HG03139 (cell line): ENCODE results near the gene PRR14.
A peak's percentile ranks its signal among the peaks of the same experiment; 100 is the strongest.
"Not testable (repeated sequence)": the region's sequence is repeated elsewhere in the genome, so short reads cannot be mapped to it uniquely, and the experiment has no call there.

Experiments
- ATAC-seq: cut with Tn5 transposase; IDR thresholded peaks from one replicate; pipeline ENCODE4 v1.9.1; 2021; ENCODE audit not compliant: unreplicated experiment

The PRR14 gene

DNA sequence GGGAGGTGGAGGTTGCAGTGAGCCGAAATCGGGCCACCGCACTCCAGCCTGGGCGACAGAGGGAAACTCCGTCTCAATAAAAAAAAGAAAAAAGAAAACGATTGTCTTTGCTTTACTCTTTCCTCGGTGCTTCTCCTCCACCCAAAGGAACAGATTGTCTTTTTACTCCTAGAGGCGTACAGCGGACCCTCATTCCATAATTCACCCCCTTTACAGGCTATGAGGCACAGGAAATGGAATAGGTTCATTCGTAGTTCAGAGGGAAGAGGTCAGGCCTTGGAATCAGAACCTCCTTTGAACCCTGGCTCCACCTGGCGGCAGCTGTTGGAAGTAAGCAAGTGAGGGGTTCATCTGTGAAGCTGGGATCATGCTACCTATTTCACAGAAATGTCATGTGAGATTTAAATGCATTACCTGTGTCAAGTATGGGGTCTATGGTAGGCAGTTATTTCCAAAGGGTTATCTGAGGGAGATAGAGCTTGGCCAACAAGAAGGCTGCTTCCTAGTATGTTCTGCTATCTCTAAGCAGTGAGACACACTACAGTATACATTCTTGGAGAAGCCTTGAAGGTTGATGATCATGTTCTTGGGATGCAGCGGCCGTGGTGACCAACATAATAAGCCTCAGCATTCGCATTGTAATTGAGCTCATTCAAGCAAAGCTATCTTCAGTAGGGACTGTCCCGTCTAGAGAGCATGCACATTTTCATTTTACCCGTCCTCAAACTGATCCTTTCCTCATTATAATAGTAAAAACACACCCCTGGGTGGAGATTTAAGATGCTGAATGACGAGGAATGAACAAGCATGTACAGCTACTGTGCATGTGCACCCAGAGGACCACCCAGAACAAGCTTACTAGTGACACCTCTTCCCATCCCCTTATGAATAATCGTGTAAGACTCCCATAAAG, 21.9 kb upstream of the PRR14 start:
- no peak for ATAC-seq

GRCh38 chr16:30632454-30632853, 18.3 kb upstream of the PRR14 start:
- not testable (repeated sequence) for ATAC-seq

- ATAC-seq = no peak
Measured at GRCh38 chr16:30633526-30633925, 17.2 kb upstream of the PRR14 start.

DNA sequence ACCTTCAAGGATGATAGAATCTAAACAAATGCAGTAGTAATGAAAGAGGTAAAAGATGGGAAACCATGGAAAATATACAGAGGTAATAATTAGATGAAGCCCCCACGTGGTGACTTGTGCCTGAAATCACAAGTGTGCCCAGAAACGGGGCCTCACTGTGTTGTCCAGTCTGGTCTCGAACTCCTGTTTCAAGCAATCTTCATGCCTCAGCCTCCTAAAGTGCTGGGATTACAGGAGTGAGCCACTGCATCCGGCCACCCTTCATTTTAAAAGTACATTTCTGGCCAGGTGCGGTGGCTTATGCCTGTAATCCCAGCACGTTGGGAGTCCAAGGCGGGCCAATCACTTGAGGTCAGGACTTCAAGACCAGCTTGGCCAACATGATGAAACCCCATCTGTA, 14.2 kb upstream of the PRR14 start:
- ATAC-seq = no peak

DNA sequence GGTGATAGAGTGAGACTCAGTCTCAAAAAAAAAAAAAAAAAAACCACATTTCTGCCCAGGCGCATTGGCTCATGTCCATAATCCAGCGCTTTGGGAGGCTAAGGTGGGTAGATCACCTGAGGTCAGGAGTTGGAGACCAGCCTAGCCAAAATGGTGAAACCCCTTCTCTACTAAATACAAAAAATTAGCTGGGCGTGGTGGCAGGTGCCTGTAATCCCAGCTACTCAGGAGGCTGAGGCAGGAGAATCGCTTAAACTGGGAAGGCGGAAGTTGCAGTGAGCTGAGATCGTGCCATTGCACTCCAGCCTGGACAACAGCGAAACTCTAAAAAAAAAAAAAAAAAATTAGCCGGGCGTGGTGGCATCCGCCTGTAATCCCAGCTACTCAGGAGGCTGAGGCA, 13.6 kb upstream of the PRR14 start:
- not testable (repeated sequence) for ATAC-seq

DNA sequence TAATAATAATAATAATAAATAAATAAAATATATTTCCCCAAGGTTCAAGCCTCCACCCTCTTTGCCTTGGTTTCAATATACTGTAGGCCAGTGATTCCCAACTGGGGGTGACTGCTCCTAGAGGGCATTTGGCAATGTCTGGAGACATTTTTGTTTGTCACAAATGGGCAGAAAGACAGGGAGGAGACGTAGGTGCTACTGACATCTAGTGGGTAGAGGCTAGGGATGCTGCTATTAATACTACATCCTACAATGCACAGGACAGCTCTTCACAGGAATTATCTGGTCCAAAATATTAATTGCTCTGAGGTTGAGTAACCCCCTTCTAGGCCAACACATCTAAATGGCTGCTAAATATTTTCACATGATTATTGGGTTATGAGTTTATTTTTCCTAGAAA, 12.8 kb upstream of the PRR14 start:
- no peak for ATAC-seq

DNA sequence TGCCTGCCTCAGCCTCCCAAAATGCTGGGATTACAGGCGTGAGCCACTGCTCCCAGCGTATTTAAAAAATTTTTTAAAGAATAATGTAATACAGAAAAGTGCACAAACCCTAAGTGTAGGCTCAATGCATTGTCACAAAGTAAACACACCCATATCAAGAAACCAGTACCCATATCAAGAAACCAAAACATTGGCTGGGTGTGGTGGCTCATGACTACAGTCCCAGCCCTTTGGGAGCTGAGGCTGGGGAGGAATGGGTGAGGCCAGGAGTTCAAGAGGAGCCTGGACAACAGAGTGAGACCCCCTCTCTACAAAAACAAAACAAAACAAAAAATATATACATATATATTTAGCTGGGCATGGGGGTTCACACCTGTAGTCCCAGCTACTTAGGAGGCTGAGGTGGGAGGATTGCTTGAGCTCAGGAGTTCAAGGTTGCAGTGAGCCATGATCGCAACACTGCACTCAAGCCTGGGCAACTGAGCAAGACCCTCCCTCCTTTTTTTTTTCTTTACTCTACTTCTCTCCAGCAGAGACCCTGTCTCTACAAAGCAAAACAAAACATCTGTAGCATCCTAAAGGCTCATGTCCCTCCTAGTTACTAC, 9.3 kb upstream of the PRR14 start:
- ATAC-seq = no peak

GRCh38 chr16:30644334-30644830, 6.4 kb upstream of the PRR14 start:
- ATAC-seq = no peak

DNA sequence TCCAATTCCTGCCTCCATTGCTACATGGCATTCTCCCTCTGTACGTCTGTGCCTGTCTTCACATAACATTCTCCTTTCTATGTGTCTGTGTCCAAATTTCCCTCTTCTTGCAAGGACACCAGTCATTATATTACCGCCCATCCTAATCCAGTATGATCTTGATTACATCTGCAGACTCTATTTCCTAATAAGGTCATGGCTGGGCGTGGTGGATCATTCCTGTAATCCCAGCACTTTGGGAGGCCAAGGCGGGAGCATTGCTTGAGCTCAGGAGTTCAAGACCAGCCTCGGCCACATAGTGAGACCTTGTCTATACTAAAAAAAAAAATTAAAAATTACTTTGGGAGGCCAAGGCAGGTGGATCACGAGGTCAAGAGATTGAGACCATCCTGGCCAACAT, 5.0 kb upstream of the PRR14 start:
- ATAC-seq = no peak

DNA sequence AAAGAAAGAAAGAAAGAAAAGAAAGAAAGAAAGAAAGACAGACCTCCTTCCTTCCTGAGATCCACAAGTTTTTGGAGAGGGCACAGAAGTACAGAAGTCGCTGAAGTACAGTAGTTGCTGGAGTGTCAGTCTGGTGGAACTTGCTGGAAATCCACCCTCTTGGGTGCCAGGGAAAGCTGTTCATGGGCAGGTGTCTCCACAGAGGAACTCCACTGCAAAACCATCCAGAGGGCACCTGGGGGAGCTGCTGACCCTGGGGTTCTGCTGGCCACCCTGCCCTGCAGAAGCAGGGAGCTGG, 3.5 kb upstream of the PRR14 start:
- ATAC-seq = no peak

- no peak for ATAC-seq
Measured at GRCh38 chr16:30649725-30650368, 913 bp upstream of the PRR14 start.

GRCh38 chr16:30651124-30652004, 604 bp downstream of the PRR14 start:
- peak; percentile 42 for ATAC-seq

DNA sequence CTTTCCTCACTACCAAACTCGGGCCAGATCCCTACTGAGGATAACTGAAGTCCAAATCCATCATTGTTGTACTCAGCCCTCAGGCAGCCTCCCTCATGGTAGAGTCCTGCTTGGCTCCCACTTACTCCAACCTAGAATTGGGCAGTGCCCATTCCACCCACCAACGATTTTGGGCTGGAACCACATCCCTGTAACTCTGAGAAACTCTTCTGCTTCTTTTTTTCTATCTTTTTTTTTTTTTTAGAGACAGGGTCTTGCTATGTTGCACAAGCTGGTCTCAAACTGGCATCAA, 1.2 kb downstream of the PRR14 start:
- ATAC-seq = no peak

DNA sequence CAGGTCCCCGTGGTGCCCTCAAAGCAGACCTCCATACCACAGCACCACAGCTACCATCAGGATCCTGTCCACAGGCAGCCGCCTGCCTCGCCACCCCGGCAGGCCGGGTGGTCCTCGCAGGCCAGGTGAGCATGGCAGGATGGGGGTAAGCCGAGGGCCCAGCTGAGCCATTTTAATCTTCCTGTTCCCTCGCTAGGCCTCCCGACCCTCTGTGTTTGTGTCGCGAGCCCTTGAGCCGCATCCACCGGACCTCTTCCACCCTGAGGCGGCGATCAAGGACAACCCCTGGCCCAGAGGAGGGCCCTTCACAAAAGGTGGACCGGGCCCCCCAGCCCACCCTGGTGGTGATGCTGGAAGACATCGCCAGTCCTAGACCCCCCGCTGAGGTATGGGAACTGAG, 2.0 kb downstream of the PRR14 start:
- ATAC-seq = no peak

GRCh38 chr16:30654856-30655255, 4.1 kb downstream of the PRR14 start:
- ATAC-seq = no peak

- no peak for ATAC-seq
Measured at GRCh38 chr16:30655815-30656347, 5.1 kb downstream of the PRR14 start.

DNA sequence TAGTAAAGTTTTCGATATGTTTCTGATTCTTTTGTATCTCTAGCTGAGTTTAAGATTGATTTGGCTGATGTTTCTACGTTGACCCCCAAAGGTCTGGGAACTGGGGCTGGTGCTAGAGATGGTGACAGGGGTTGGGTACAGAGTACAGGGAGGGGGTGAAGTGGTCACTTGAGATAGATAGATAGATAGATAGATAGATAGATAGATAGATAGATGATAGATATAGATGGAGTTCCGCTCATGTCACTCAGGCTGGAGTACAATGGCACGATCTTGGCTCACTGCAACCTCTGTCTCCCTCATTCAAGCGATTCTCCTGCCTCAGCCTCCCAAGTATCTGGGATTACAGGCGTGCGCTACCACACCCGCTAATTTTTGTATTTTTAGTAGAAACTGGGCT, 5.6 kb downstream of the PRR14 start:
- ATAC-seq = no peak

DNA sequence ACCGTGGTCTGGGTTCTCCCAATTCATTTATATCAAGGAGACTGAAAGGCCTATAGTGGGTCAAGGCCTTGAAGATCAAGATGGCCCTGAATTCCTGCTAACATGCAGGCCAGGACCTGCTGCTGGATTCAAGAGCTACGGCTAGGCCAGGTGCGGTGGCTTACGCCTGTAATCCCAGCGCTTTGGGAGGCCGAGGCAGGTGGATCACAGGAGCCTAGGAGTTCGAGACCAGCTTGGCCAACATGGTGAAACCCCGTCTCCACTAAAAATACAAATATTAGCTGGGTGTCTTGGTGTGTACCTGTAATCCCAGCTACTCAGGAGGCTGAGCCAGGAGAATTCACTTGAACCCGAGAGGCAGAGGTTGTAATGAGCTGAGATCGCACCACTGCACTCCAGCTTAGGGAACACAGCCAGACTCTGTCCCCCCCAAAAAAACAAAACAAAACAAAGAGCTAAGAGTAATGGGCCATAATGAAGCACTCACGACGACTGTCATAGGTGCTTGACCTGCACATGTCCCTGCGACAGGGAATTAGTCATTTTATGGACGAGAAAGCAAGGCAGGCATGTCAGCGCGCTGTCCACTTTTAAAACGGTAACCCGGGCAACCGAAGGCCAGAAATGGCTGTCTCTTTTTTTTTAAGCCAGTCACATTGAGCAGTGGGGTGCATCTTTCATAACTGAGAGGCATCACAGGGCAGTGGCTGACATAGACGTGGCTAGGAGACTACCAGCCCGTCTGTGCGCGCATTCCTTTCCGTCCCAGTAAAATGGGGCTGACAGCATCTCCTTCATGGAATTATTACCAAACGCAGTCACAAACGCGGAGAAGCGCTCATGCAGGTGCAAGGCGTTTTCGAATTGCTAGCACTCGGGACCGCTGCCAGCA, 6.5 kb downstream of the PRR14 start:
- no peak for ATAC-seq

DNA sequence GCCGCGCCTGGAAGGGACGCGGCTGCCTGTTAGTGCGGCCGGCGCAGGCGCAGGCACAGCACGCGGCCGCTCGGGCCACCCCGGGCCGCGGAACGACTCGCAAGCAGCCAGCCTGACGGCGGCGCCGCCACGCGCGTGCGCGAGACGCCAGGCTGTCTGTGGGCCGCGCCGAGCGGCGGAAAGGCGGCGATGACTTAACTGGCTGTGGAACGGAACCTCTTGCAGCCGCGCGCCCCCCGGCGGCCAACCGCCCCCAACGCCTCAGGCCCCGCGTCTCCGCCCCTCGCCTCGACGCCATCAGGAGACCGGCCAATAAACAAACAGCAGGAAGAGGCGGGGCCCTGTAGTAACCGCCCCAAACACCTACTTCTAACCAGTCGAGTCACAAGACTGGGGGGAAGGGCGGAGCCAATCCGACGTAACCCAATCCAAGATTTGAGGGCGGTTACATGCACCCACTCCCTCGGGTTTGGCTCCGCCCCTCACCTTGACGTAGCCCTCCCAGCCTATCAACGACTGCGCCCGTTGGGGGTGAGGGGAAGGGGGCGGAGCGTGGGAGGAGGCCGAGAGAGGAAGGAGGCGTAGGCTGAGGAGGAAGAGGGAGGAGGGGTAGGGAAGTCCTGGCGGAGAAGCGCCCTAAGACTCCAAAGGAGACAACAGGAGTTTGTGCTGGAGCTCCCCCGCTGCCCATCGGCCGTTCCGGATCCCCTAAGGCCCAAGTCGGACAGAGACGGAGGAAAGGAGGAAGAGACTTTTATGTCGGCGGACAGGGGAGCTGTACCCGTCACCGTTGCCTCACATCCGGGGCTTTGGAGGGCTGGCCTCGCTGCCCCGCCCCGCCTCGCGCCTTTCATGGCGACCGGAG, 7.3 kb downstream of the PRR14 start, which contains the start of gene FBRS:
FBRS (plus strand) TSS at position 566 of the 865 bp plus-strand sequence. CDS start 1,088 bp downstream, outside the sequence.
- ATAC-seq = peak; percentile 59
